Measurements from ENCODE around the gene RGS9.

RGS9 gene

DNA sequence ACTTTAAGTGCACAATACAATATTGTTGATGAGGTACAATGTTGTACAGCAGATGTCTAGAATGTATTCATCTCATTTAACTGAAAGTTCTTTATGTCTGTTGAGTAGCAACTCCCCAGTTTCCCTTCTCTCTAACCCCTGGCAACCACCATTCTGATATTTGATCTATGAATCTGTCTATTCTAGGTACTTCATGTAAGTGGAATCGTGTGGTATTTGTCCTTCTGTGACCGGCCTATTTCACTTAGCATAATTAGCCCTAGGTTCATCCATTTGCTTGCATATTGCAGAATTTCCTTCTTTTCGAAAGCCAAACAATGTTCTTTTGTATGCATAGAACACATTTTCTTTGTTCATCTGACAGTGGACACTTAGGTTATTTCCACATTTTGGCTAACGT is 10.8 kb downstream of the RGS9 start:
- Histone ChIP-seq H2AFZ (ENCODE audit: low read depth, low read length, severe bottlenecking) (no peak overlapping the region), H3K79me2 (ENCODE audit: insufficient read depth, low read length) (peaks cover 4% of the 10 kb centered on the region; the same call in 1 of the 2 replicates), H3K4me3 (ENCODE audit: insufficient read depth, low read length, poor library complexity, severe bottlenecking) (no peak overlapping the region), H3K9me2 (replicated peaks; ENCODE audit: insufficient read depth, low read length) (no peaks in the 10 kb centered on the region), H3K9me3 (ENCODE audit: insufficient read depth, low read length) (no peaks in the 10 kb centered on the region), H3F3A (ENCODE audit: insufficient read depth) (no peaks in the 10 kb centered on the region), H3K9ac (ENCODE audit: low read length) (no peak overlapping the region), H3K27me3 (ENCODE audit: low read length) (no peaks in the 10 kb centered on the region), H3K36me3 (ENCODE audit: low read length) (no peaks in the 10 kb centered on the region), H3K27ac (ENCODE audit: low read depth, low read length) (no peak overlapping the region), H4K20me1 (ENCODE audit: low read depth, low read length) (no peaks in the 10 kb centered on the region), H3K4me2 (ENCODE audit: low read depth, low read length, poor library complexity, severe bottlenecking) (no peak overlapping the region)
- no peak for TF ChIP-seq EZH2phosphoT487 (conservative IDR thresholded peaks at IDR 0.05; ENCODE audit: low read length)
- TF ChIP-seq, protein P1, sequence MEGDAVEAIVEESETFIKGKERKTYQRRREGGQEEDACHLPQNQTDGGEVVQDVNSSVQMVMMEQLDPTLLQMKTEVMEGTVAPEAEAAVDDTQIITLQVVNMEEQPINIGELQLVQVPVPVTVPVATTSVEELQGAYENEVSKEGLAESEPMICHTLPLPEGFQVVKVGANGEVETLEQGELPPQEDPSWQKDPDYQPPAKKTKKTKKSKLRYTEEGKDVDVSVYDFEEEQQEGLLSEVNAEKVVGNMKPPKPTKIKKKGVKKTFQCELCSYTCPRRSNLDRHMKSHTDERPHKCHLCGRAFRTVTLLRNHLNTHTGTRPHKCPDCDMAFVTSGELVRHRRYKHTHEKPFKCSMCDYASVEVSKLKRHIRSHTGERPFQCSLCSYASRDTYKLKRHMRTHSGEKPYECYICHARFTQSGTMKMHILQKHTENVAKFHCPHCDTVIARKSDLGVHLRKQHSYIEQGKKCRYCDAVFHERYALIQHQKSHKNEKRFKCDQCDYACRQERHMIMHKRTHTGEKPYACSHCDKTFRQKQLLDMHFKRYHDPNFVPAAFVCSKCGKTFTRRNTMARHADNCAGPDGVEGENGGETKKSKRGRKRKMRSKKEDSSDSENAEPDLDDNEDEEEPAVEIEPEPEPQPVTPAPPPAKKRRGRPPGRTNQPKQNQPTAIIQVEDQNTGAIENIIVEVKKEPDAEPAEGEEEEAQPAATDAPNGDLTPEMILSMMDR (IDR thresholded peaks at IDR 0.05; ENCODE audit: insufficient read depth, low read length, poor library complexity, severe bottlenecking): no peak

DNA sequence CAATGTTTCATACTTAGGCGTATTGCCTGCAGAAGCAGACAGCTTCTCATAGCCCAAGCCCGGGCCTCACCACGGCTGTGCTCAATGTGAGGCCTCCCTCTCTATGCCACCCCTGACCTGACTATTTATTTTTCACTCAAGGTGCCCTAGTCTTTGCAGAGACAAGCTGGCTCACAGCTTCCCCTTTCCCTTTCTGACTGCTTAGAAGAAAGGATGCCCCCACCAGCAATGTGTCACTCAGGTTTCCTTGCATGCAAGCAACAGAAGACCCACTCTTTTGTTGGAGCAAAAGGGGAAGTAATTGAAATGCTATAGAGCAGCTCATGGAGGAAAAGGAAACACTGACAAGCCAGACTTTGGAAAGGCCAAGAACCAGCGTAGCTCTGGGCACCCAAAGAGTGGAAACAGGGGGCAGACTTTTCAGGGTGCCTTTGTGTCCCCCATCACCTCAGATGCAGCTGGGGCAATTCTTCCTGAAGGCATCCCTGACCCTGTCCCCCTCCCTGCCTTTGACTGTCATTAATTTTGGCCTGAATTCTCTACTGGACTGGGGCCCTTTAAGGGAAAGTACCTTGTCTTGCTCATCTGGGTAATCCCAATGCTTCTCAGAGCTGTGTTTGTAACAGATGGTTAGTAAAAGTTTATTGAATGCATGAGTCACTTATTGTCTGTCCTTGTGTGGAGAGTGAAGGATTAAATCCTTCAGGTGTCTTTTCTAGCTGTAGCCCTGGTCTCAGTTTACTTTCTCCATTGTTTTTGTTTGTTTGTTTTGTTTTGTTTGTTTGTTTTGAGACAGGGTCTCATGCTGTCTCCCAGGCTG is 17.8 kb downstream of the RGS9 start:
- Histone ChIP-seq H2AFZ (ENCODE audit: low read depth, low read length, severe bottlenecking) (no peak overlapping the region), H3K9me3 (ENCODE audit: insufficient read depth, low read length) (no peaks in the 10 kb centered on the region), H3K27me3 (ENCODE audit: low read length) (no peaks in the 10 kb centered on the region), H3K36me3 (ENCODE audit: low read length) (no peaks in the 10 kb centered on the region), H4K20me1 (ENCODE audit: low read depth, low read length) (no peaks in the 10 kb centered on the region), H3F3A (ENCODE audit: insufficient read depth) (no peaks in the 10 kb centered on the region), H3K9me2 (replicated peaks; ENCODE audit: insufficient read depth, low read length) (no peaks in the 10 kb centered on the region), H3K9ac (ENCODE audit: low read length) (peak overlapping the region; percentile 7; the same call in 1 of the 2 replicates), H3K4me3 (ENCODE audit: insufficient read depth, low read length, poor library complexity, severe bottlenecking) (no peak overlapping the region), H3K79me2 (ENCODE audit: insufficient read depth, low read length) (no peaks in the 10 kb centered on the region), H3K4me2 (ENCODE audit: low read depth, low read length, poor library complexity, severe bottlenecking) (peak overlapping the region; percentile 16), H3K27ac (ENCODE audit: low read depth, low read length) (peak overlapping the region; percentile 56)
- TF ChIP-seq, protein P1 (IDR thresholded peaks at IDR 0.05; ENCODE audit: insufficient read depth, low read length, poor library complexity, severe bottlenecking): no peak
- no peak for TF ChIP-seq EZH2phosphoT487 (conservative IDR thresholded peaks at IDR 0.05; ENCODE audit: low read length)

DNA sequence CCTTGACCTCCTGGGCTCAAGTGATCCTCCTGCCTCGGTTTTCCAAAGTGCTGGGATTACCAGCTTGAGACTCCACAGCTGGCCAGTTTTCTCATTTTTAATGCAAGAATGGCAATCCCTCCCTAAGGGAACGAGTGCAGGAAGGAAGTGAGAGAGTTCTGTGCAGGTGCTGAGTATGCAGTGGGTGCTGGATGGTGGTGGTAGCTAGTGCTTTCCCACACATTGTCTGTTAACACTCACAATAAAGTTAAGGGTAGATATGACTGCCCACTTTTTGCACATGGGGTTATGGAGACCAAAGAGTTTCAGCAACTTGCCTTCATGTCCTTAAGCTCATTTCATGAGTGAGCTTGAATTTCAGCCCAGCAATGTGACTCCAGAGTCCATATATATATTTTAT is 18.5 kb downstream of the RGS9 start:
- Histone ChIP-seq H3K27me3 (ENCODE audit: low read length) (no peaks in the 10 kb centered on the region), H3K9me2 (replicated peaks; ENCODE audit: insufficient read depth, low read length) (no peaks in the 10 kb centered on the region), H4K20me1 (ENCODE audit: low read depth, low read length) (no peaks in the 10 kb centered on the region), H3K36me3 (ENCODE audit: low read length) (no peaks in the 10 kb centered on the region), H3K4me2 (ENCODE audit: low read depth, low read length, poor library complexity, severe bottlenecking) (peak overlapping the region; percentile 16), H2AFZ (ENCODE audit: low read depth, low read length, severe bottlenecking) (no peak overlapping the region), H3K9ac (ENCODE audit: low read length) (no peak overlapping the region), H3K9me3 (ENCODE audit: insufficient read depth, low read length) (no peaks in the 10 kb centered on the region), H3K27ac (ENCODE audit: low read depth, low read length) (peak overlapping the region; percentile 56), H3F3A (ENCODE audit: insufficient read depth) (no peaks in the 10 kb centered on the region), H3K4me3 (ENCODE audit: insufficient read depth, low read length, poor library complexity, severe bottlenecking) (no peak overlapping the region), H3K79me2 (ENCODE audit: insufficient read depth, low read length) (no peaks in the 10 kb centered on the region)
- no peak for TF ChIP-seq EZH2phosphoT487 (conservative IDR thresholded peaks at IDR 0.05; ENCODE audit: low read length)
- TF ChIP-seq, protein P1 (IDR thresholded peaks at IDR 0.05; ENCODE audit: insufficient read depth, low read length, poor library complexity, severe bottlenecking): no peak

Measured in SU-DHL-6 (cell line).